Erythroblast (primary cell): ENCODE data around the gene FGF12.

ENCODE experiments used
- DNase-seq, 2 experiments: peaks; one replicate each; lab custom pipeline; 2025; lab: John Stamatoyannopoulos, UW
- GATA1 ChIP-seq: IDR thresholded peaks from 2 replicates; pipeline ENCODE4 v1.6.1; 2011; ENCODE audit warnings: low read depth, mild to moderate bottlenecking, control low read depth, low read length, moderate library complexity
- POLR2A ChIP-seq: IDR thresholded peaks from 2 replicates; pipeline ENCODE4 v1.6.1; 2011; ENCODE audit warnings: mild to moderate bottlenecking, low read length

The FGF12 gene

DNA sequence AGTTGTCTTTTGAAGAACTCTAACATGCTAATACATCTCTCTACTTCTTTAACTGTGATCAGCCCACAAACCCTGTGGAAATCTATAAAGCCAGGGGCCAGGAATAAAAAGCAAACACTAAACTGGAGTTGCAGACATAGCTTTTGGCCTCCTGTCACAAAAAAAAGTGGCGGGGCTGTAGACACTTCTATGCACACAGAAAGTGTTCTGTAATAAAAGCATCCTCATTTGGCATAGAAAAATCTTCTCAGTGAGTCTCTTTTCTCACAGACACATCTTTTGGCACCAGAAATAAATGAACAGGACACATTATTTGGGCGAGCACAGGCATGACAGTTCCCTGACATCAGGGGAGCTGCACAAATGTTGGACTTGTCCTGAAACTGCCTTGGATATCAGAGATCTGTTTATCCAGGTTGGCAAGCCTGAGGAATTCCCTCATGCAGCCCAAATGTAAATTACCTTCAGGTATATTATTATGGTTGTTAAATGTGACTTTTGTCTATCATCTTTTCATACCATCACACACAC, 355.4 kb downstream of the FGF12 start:
- TF ChIP-seq GATA1 (no peak), POLR2A (no peak)
- no peak for DNase-seq

DNA sequence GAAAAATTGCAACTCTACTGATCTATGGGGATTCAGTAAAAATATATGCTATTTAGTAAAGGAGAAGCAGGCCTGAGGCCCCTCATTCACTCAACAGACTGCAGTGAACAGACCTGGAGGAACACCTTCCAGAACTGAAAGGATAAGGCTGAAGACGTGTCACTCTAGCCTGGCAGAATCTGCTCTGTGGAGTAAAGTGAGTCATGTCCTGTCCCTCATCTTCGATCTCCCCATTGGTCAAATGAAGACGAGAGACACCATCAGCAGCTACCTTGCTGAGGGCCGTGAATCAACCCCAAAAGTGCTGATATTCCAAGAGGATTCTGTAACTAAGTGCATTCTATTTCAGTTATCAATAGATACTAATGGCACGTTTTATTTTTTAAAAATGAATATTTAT, 359.7 kb downstream of the FGF12 start:
- TF ChIP-seq POLR2A: no peak
- no peak for TF ChIP-seq GATA1
- DNase-seq: no peak

DNA sequence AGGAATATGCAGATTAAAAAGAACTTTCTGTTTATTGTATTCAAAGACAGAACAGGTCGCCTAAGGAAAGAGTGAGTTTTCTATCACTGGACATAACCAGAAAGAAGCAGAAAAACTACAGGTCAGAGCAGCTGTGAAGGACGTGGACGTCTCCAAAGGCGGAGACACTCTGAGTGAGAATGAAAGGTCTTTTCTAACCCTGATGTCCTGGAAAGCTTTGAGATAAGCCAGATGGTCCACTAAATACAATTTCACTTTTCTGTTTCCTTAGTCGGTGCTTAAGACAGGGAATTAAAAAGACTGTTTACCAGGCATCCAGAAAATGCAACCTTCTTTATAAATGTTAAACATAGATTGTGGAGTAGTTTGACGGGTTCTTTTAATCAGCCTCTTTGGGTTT, 360.4 kb downstream of the FGF12 start:
- TF ChIP-seq POLR2A: no peak
- TF ChIP-seq GATA1: no peak
- no peak for DNase-seq

DNA sequence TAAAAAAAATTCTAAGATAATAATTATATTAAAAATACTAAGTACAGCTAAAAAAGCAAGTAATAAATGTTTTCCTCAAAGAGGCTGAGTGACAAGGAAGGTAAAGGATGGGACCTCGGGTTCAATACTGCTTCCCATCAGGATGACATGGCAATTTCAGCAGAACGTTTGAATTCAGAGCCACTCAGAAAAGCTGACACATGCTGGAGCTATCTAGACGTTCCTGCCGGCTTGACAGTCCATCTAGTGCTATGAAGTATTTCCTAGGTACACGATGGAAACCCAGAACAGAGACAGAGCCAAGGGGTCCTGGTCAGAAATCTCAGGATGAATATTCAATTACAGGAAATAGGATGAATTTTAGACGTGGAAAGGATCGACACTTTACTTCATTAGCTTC, 361.8 kb downstream of the FGF12 start:
- no peak for TF ChIP-seq POLR2A
- no peak for DNase-seq

DNA sequence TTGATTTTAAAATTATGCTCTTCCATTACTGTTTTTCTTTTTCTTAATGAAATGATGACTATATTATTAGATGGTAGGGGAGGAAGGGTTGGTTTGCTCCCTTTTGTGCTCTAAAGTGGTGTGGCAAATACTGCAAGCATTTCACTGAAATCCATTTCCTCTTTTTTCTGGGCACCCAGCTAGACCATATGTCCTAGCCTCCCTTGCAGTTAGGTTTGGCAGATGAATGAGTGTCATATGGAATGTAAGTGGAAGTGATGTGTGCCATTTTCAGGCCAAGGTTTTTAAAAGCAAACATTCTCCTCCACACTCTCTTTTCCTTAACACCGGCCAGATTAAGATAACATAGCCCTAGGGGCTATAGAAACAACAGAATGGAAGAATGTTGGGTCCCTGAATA, 363.0 kb downstream of the FGF12 start:
- DNase-seq: no peak
- TF ChIP-seq GATA1 (no peak), POLR2A (no peak)

DNA sequence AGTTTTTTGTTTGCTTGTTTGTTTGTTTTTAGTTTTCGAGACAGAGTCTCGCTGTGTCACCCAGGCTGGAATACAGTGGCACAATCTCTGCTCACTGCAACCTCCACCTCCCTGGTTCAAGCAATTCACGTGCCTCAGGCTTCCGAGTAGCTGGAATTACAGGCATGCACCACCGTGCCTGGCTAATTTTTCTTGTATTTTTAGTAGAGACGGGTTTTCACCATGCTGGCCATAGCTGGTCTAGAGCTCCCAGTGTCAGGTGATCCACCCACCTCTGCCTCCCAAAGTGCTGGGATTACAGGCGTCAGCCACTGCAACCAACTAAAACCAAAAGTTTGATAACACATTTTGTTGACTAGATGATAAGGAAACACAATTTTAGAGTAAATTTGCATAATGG, 372.7 kb downstream of the FGF12 start:
- no peak for TF ChIP-seq GATA1
- no peak for TF ChIP-seq POLR2A
- no peak for DNase-seq

DNA sequence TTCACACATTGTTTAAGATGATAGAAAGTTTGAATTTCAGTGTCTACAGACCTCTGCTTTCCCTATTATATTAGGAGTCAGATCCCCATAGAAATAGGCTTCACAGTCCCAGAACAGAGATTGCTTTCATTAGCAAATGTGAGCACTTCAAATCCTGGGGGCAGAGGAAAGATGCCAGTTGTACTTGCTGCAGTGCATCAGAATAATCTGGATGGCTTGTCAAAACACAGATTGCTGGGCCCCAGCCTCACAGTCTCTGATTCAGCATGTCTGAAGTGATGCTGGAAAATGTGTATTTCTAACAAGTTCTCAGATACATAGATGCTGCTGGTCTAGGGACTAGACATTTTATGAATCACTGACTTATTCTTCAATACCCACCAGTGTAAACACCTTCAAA, 375.2 kb downstream of the FGF12 start:
- TF ChIP-seq GATA1: no peak
- no peak for TF ChIP-seq POLR2A

DNA sequence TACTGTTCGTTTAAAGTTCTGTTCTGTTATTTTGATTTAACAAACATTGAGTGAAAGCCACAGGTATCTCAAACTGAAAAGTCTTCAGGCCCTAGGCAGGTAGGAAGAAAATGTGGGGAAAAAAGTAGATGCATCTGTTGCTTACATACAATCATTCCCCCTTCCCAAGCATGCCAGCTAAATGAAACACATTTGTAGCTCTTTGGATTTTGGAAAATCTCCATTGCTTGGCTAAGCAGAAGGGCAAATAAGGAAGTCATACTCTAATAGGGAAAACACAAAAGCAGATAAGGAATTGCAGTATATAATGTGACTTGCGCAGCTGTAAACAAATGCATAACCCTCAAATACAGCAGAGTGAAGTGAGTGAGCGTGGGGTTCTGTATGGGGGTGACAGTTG, 375.9 kb downstream of the FGF12 start:
- no peak for DNase-seq
- TF ChIP-seq GATA1: no peak
- TF ChIP-seq POLR2A: no peak

More for the DNA sequence above, 375.2 kb downstream of the FGF12 start:
- DNase-seq: no peak

DNA sequence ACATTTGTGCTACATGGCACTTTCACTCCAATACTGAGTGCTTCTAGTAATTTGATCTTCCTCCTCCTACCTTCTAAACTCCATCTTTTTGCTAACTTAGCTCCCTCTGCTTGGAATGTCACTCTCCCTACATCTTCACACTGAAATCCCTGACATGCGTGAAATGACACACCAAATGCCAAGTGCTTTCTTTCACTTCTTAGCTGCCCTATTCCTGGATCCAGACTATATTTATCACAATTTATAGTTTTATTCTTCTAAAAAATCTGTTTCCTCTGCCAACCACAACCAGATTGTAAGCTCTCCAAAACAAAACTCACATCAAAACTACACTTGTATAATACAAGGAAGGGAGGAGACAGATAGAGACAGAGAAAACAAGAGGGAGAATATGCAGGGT, 387.3 kb downstream of the FGF12 start:
- TF ChIP-seq GATA1 (no peak), POLR2A (no peak)
- no peak for DNase-seq

DNA sequence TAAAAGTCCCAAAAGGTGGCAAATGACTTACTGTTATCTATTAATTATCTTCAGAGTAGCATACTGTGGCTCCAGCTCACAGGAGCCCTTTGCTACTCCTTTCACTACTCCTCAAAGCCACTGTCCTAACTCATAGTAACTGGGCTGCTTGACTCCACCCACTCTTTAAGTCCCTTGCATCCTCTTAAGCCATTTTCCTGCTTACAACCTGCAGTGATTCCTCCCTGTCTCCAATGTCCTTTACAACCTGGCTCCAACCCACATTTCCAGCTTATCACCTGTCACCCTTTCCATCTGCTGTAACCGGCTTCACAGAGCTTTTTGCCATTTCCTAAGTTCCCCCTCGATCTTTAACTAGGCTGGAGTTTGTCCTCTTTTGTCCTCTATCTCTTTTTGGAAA, 388.1 kb downstream of the FGF12 start:
- no peak for DNase-seq
- TF ChIP-seq GATA1 (no peak), POLR2A (no peak)

DNA sequence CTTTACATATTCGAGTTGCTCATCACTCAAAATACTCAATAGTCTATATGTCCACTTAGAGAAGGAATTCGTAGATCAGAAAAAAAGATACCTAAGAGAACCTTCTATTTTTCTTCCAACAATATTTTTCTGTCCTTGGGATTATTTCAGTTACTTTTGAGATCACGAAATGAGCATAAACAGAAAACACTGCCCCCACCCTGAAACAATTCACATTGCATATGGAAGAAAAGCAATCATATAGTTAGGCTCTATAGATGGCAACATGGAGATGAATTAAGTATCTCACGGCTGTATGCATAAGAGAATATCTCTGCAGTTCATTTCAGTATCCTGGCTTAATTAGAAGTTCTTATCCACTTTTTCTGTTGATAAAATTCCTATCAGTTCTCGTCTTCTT, 391.1 kb downstream of the FGF12 start:
- no peak for DNase-seq

DNA sequence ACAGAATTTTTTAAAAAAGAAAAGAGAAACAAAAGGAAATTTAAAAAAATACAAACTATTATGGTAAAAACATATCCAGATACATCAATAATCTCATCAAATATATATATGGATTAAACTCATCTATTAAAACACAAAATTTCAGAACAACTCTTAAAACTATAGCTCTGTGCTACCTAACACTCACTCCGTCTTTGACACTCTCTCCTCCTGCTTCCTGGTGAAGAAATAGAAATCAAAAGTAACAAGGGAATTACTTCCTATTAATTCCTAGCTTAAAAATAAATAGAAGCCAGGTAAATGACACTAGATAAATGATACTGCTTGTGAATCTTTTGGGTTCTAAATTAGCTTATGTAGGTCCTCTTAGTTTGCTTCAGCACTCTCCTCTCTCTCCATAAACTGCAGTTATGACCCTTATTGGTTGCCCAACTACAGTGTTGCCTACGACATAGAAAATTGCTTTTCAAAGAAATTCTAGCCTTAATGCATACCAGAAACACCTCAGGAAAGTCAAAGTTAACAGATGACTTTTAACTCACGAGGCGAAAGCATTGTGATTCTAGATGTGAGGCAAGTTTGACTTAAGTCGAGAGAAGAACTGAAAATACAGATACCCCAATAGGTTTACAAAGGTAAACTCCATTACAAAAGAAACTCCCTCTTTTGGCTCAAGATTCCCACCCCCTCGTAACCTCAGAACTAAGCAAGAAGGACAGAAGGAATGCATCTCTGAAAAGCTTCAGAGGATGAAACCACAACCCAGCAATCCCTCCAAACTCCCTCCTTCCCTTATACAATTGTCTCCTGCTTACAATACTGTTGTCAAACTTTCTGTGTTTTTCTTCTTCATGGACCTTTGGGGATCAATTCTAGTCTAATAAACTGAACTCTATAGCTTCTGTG, 394.7 kb downstream of the FGF12 start:
- DNase-seq: no peak
- TF ChIP-seq GATA1 (no peak), POLR2A (no peak)

More for the DNA sequence above, 391.1 kb downstream of the FGF12 start:
- TF ChIP-seq GATA1 (no peak), POLR2A (no peak)

DNA sequence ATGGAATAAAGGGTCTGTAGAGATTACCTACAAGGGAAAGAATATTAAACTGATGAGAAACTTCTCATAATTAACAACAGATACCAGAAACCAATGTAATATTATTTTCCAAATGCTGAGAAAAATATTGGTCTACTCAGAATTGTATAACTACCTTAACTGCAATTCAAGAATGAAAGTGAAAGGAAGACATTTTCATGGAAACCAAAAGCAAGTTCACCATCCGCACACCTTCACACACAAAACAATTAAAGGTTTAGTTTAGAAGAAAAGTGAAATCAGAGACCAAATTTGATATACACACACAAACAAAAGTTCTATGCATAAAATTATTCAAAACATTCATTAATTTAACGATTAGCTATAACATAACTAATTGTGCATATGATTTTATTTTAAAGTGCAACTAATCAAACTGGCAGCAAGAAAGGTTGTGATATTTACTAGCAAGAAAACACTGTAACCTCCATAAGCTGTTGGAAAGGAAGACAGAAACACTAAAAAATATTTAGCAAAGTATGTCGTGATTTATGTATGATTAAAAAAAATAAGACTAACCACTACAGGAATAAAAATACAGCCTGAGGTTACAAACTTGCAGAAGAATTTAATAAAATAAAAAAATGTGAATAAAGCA, 395.5 kb downstream of the FGF12 start:
- no peak for DNase-seq

DNA sequence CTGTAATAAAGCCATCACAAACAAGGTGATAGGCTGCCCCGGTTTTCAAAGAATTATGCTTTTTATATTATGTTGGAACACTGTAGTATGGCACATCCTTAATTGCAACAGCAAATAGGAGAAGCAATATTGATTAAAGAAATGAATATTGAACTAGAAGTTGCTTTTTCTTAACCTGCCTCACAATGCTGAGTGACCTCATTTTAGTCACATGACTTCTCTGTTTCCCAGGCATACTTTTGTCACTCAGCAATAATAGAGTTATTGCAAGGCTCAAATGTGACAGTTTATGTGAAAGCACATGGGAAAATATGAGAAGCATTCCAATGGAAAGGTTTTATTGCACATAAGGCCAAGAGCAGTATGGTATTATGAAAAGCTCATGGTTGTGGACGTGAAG, 400.7 kb downstream of the FGF12 start:
- TF ChIP-seq GATA1: no peak
- TF ChIP-seq POLR2A: no peak
- DNase-seq: no peak

More for the DNA sequence above, 395.5 kb downstream of the FGF12 start:
- TF ChIP-seq POLR2A (no peak), GATA1 (no peak)
